Glomerular visceral epithelial cell (primary cell): ENCODE results near the gene PCBP3.
"Not testable (repeated sequence)": the region's sequence is repeated elsewhere in the genome, so short reads cannot be mapped to it uniquely, and the experiment has no call there.

Source experiments
- DNase-seq: peaks from one replicate; pipeline ENCODE4 v3.0.0-alpha.2; 2016; ENCODE audit errors: extremely low spot score

PCBP3 gene

GRCh38 chr21:45874716-45875415 is 231.3 kb downstream of the PCBP3 start:
- DNase-seq: peak; percentile 87

DNA sequence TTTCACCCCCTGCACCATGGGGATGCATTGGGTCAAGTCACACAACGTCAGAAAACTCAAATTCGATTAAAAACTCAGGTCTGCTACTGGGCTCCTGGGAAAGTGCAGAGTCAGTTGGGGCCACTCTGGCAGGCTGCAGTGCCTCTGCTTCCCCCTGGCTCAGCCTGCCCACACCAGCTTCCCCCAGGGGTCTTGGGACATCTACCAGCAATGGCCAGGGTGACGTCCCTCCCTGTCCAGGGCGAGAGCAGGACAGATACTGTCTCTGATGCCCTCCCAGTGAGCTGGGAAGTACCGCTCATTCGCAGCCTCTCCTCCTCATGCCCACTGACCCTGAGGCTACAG is 231.9 kb downstream of the PCBP3 start:
- no peak for DNase-seq

- no peak for DNase-seq
Observed at GRCh38 chr21:45875881-45876280, 232.4 kb downstream of the PCBP3 start.

DNA sequence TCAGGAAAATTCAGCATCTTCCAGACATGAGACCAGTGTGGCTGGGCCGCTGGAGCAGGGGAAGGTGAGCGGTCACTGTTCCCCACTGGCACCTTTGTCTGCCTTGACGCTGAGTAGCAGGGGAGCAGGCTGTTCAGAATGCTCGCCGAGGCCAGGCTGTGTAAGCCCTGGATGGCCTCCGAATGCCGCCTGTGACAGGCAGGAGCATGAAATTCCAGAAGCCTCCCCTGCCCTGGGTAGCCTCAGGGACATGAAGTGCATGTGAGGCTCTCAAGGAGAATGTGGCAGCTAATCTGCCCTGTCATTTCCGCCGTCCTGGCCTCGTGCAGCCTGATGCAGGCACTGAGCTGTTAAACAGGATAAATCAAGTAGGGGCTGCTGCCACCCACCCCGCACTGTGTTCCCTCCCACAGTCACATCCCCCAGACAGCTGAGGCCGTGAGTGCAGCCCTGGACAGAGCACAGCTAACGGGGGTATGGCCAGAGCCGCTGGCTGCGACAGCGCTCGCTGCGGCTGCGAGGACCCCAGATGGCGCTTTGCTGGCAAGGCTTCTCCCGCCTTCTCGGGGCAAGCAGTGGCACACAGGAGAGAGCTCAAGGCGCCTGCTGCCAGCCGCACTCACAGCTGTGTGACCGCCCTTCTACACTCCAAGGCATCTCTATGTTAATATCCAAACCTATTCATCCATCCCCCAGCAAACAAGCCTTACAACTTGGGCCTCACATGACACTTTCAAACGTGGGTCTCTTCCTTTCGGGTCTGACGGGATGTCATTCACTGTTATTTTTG is 233.1 kb downstream of the PCBP3 start:
- peak; percentile 60 for DNase-seq

- DNase-seq: no peak
Observed at GRCh38 chr21:45877171-45877438, 233.6 kb downstream of the PCBP3 start.

- DNase-seq: no peak
Observed at GRCh38 chr21:45877821-45878469, 234.4 kb downstream of the PCBP3 start.

- peak; percentile 65 for DNase-seq
Observed at GRCh38 chr21:45880097-45881068, 236.9 kb downstream of the PCBP3 start.

- DNase-seq: no peak
Observed at GRCh38 chr21:45882645-45883044, 239.1 kb downstream of the PCBP3 start.

DNA sequence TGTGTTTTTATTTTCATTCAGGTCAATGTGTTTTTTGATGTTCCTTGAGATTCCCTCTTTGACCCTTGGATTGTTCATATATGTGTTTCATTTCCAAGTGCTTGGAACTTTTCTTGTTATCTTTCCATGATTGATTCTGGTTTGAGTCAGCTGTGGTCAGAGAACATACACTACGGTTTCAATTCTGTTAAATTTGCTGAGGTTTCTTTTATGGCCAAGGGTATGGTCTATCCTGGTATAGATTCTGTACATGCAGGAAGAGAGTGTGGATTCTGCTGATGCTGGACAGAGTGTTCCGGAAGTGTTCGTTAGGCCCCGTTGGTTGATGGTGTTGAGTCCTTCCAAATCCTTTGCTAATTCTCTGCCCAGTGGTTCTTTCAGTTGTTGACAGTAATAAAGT is 239.6 kb downstream of the PCBP3 start:
- DNase-seq: no peak

- DNase-seq: no peak
Observed at GRCh38 chr21:45885597-45885929, 242.0 kb downstream of the PCBP3 start.

- DNase-seq: not testable (repeated sequence)
Observed at GRCh38 chr21:45885930-45886601, 242.5 kb downstream of the PCBP3 start.

DNA sequence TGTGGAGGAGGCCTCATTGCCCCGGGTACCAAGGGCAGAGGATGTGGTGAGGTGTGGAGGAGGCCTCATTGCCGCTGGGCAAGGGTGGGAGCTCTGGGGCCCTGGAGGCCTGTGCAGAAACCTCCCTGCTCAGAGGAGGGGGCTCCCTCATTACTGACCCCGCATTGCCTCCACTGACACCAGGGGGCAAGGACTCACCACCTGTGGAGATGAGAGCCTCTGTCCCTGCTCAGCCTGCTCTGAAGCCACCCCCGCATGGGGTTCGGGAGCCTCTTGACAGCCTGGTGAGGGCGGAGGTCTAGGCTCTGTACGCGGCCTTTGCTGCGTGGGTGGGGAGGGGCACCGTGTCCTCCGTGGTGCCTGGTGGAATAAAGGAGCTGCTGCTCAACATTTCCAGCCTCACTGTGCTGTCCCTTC is 243.1 kb downstream of the PCBP3 start:
- no peak for DNase-seq

DNA sequence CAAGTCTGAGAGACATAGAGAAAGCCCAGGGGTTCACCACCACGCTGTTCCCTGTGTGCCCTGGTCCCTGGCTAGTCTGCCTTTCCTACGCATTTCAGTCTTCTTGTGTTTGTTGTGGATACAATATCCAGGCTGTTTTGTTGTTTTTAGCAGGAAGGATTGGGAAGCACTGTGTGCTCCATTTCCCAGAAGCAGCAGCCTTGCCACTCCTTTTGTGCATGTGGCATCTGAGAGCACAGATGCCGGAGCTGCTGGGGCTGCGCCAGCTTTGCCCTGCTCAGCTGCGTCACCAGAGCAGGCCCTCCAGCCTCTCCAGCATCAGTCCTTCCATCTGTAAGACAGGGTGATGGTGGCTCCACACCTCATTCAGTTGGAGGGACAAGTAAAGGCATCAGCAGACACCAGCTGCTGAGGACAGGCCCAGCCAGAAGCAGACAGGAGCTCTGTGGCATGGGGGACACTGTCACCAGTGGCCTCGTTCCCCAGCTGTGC is 243.6 kb downstream of the PCBP3 start:
- no peak for DNase-seq

DNA sequence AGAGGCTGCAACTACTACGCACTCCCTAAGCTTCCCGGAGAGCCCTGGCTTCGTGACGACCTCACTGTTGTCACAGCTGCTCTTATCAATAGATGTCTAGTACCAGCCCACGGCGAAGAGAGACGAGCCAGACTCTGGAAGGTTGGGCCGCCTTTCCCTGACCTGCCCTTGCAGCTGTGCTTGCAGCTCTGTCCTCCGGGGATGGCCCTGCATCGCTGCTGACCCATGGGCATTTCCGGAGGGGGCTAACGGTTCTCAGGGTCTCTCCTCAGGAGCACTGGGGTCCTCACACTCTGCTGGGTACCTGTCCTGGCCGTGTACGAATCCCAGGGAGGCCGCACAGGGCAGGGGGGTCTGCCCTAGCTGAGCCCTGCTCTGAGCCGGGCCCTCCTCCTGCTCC is 244.3 kb downstream of the PCBP3 start:
- DNase-seq: no peak

DNA sequence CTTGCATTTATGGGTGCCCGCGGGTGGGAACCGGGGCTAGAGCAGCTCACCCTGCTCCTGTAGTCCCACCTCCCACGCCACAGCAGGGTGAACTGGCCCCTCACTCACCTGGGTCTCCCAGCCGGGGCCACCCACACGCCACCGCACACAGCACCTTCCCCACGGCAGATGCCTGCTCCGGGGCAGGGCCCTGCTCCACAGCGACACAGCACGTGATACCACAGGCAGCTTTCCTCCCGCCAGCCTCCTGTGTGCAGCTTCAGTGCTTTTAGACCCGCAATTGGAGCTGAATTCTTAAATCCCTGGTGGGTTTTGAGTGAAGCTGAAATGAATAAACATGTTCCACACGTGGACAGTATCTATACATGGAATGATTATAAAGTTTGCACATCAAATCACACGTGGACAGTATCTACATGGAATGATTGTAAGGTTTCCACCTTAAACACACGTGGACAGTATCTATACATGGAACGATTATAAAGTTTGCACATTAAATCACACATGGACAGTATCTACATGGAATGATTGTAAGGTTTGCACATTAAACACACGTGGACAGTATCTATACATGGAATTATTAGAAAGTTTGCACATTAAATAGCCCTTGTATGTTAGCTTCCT is 245.0 kb downstream of the PCBP3 start:
- no peak for DNase-seq

DNA sequence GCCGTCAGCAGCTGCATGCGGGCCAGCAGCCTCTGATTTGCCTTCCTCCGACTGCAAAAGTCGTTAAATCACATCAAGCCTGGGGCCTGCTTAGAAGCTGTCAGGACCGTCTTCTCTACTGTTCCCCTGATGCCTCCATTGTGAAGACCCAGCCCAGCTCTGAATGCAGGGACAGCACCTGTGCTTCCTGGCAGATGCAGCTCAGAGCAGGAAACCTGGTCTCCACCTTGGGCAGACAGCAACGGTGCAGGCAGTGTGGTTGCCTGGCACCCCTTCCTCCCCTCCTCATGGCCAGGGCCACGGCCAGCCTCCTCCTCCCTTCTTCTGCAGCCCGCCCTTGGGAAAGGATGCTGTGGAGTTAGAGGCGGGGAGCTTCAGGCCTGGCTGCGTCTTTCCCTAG is 245.7 kb downstream of the PCBP3 start:
- no peak for DNase-seq

GRCh38 chr21:45889961-45890360 is 246.4 kb downstream of the PCBP3 start:
- no peak for DNase-seq

DNA sequence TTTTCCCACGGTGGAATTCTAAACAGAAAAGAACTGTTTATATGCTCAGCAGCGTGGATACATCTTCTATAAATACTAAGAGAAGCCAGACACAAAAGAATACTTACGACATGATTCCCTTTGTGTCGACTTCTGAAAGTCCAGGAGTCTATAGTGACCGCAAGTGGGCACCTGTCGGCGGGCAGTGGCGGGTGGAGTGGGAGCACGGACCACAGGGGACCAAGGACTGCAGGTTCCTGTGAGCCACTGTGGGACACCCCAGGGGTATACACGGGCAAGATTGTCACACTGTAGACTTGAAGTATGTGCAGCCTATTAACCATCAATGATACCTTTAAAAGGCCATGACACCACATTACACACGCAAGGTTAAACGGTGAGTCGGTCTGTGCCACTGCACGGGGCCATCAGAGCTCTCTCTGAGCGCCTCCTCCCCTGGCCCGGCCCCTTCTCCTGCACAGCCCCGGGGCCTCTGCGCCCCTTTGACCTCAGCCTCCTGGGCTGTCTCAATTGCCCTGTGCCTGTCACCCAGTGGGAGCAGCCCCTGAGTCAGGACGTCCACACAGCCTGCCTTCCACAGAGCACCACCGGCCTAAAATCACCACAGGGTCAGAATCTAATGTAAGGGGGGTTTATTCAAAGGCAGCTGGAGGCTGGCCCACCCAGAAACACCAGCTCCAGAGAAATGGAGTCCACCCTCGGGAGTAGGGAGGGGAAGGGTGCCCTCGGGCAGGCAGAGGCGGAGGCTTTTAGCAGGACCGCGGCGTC is 248.0 kb downstream of the PCBP3 start:
- no peak for DNase-seq

GRCh38 chr21:45892156-45892915 is 248.8 kb downstream of the PCBP3 start:
- no peak for DNase-seq
